Spleen (tissue), 11 donors: ENCODE measurements around the gene EXOSC1. TPM values are rescaled to one million over a fixed set of nuclear protein-coding genes. Genes with fewer than 3 reads are reported as not detected.

ENCODE experiments used
- DNase-seq: peaks from one replicate; pipeline ENCODE4 v3.0.0-alpha.2; 2020
- H3K27ac ChIP-seq, 8 donors: fragments of 200-600 bp; sonication (generic) in 7 of 8; 1 replicate in 4 of 8; 2 replicates in 4 of 8; pipeline versions ENCODE4 v1.5.0 to v1.8.0; 2016 to 2021; ENCODE audit warnings: inconsistent platforms in 4 of 8, mild to moderate bottlenecking in 4 of 8, moderate library complexity in 1 of 8
- H3K27me3 ChIP-seq, 7 donors: fragments of 200-600 bp; sonication (generic) in 6 of 7; replicated peaks in 1 of 7; 1 replicate in 4 of 7; 2 replicates in 3 of 7; pipeline versions ENCODE4 v1.5.0 to v1.8.0; 2016 to 2021; ENCODE audit warnings: inconsistent platforms in 3 of 7, mild to moderate bottlenecking in 1 of 7
- H3K36me3 ChIP-seq, 6 donors: fragments of 200-600 bp; sonication (generic) in 5 of 6; 1 replicate in 4 of 6; 2 replicates in 2 of 6; pipeline versions ENCODE4 v1.5.0 to v1.8.0; 2016 to 2021; ENCODE audit warnings: inconsistent platforms in 2 of 6
- H3K4me1 ChIP-seq, 6 donors: fragments of 200-600 bp; sonication (generic) in 5 of 6; 1 replicate in 3 of 6; 2 replicates in 3 of 6; pipeline versions ENCODE4 v1.5.0 to v1.8.0; 2016 to 2021; ENCODE audit warnings: inconsistent platforms in 3 of 6
- H3K4me3 ChIP-seq, 8 donors: fragments of 200-600 bp; sonication (generic) in 7 of 8; 1 replicate in 4 of 8; 2 replicates in 4 of 8; pipeline versions ENCODE4 v1.5.0 to v1.8.0; 2016 to 2021; ENCODE audit warnings: inconsistent platforms in 4 of 8, mild to moderate bottlenecking in 4 of 8, moderate library complexity in 2 of 8
- H3K9me3 ChIP-seq, 8 donors: fragments of 200-600 bp; sonication (generic) in 7 of 8; 1 replicate in 4 of 8; 2 replicates in 4 of 8; pipeline versions ENCODE4 v1.5.0 to v1.8.0; 2016 to 2021; ENCODE audit warnings: inconsistent platforms in 4 of 8
- POLR2A ChIP-seq, 3 donors: fragments of 450-650 bp; IDR thresholded peaks; one replicate each; pipeline ENCODE4 v1.5.1; 2017; ENCODE audit warnings: antibody characterized with exemption in 3 of 3, mild to moderate bottlenecking in 1 of 3
- POLR2AphosphoS5 ChIP-seq, 3 donors: sonication (generic); formaldehyde crosslinking; IDR thresholded peaks; one replicate each; pipeline ENCODE4 v1.5.1; 2017; ENCODE audit warnings: antibody characterized with exemption in 3 of 3
- WGBS, 5 donors: extraction: QIAGEN DNeasy Blood & Tissue Kit in 3 of 5; methylation state at CpG; one replicate each; pipeline versions ENCODE4 v1.1.5 to v1.1.7; 2013 to 2018; 5-methylcytosine and 5-hydroxymethylcytosine counted together
- intact Hi-C: fragments of 100-400 bp; cut with DNase I; formaldehyde crosslinking; loops from one replicate; pipeline ENCODE4 v1.15.0; 2023; ENCODE audit warnings: low total_unique reads
- polyA plus RNA-seq, 3 donors: library from polyadenylated mRNA; stranded (reverse); fragments of 200-250 nt; gene quantifications; one replicate each; pipeline ENCODE4 v1.2.1, GENCODE V29; 2013
- total RNA-seq, 7 donors: library from RNA; depleted of rRNA in 3 of 7; stranded (reverse); fragments of >200 nt in 3 of 7; fragmentation: NEBNext Ultra II Directional in 4 of 7; extraction: Animal tissue kit (Norgen Biotek cat#: 25700) in 4 of 7; gene quantifications; one replicate each; pipeline versions ENCODE4 v1.1.0 to v1.2.1, GENCODE V29; 2016 to 2021
- TF ChIP-seq, protein P1 (sequence below), 11 experiments: fragments of 200-600 bp in 7 of 11; fragments of 450-650 bp in 4 of 11; sonication (generic) in 4 of 11; IDR thresholded peaks in 8 of 11; conservative IDR thresholded peaks in 3 of 11; 1 replicate in 7 of 11; 2 replicates in 4 of 11; pipeline versions ENCODE4 v1.4.0 to v1.8.0; 2016 to 2021; ENCODE audit warnings: antibody characterized with exemption in 11 of 11, inconsistent platforms in 4 of 11, mild to moderate bottlenecking in 1 of 11
- donor health status: healthy with polysubstance abuse.
- donor health status: DM: no; HTN: no; CAD: no; lungs with moderate emphysema.
- donor health status: DM: no; HTN: no; CAD: no.
- donor health status: Bipolar disorder and iron deficiency.
- donor health status: healthy.
- donor health status: DM: no; HTN: no; CAD: no.
- donor health status: DM: yes; HTN: yes; CAD: no.

EXOSC1 gene
- total and polyA plus RNA-seq, 10 donors: 28.7 to 50.5 (median 37.2) TPM

DNA sequence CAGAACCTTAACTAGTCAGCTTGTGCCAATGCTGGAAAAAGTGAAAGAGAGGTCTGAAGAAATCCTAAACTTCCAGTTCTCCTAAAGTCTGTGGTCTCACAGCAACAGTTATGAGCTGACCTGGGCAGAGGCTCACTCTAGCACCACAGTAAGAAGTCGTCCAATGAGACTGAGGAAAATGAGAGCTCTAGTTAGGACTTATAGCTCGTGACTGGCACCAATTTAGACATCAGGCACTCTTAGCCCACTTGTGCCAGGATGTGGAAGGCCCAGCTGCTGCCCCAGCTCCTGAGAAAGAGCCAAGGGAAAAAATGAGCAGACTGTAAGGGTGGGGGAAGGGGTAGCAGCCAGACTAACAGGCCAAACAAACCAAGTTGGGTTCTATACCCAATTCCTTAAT lies 44.8 kb upstream of the EXOSC1 start:
- H3K27me3 ChIP-seq: no peaks in the 10 kb centered on the region
- WGBS, 5 donors: 63 to 79% (median 69%) methylated on average over 2 of the region's 2 CpGs
- peaks cover 5 to 65% (median 35%) of the 10 kb centered on the region in 6 donors for H3K4me1 ChIP-seq
- no peak overlapping the region for H3K4me3 ChIP-seq
- no peaks in the 10 kb centered on the region for H3K9me3 ChIP-seq
- H3K36me3 ChIP-seq: peaks cover 0 to 31% (median 3%) of the 10 kb centered on the region in 6 donors
- TF ChIP-seq, protein P1, sequence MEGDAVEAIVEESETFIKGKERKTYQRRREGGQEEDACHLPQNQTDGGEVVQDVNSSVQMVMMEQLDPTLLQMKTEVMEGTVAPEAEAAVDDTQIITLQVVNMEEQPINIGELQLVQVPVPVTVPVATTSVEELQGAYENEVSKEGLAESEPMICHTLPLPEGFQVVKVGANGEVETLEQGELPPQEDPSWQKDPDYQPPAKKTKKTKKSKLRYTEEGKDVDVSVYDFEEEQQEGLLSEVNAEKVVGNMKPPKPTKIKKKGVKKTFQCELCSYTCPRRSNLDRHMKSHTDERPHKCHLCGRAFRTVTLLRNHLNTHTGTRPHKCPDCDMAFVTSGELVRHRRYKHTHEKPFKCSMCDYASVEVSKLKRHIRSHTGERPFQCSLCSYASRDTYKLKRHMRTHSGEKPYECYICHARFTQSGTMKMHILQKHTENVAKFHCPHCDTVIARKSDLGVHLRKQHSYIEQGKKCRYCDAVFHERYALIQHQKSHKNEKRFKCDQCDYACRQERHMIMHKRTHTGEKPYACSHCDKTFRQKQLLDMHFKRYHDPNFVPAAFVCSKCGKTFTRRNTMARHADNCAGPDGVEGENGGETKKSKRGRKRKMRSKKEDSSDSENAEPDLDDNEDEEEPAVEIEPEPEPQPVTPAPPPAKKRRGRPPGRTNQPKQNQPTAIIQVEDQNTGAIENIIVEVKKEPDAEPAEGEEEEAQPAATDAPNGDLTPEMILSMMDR (IDR thresholded peaks at IDR 0.05 in 8 of 11, conservative IDR thresholded peaks at IDR 0.05 in 3 of 11): no peak
- TF ChIP-seq POLR2AphosphoS5 (IDR thresholded peaks at IDR 0.05) (no peak), POLR2A (IDR thresholded peaks at IDR 0.05) (no peak)
- no peak for DNase-seq
- no peak overlapping the region for H3K27ac ChIP-seq
- intact Hi-C loops: no loop called here

DNA sequence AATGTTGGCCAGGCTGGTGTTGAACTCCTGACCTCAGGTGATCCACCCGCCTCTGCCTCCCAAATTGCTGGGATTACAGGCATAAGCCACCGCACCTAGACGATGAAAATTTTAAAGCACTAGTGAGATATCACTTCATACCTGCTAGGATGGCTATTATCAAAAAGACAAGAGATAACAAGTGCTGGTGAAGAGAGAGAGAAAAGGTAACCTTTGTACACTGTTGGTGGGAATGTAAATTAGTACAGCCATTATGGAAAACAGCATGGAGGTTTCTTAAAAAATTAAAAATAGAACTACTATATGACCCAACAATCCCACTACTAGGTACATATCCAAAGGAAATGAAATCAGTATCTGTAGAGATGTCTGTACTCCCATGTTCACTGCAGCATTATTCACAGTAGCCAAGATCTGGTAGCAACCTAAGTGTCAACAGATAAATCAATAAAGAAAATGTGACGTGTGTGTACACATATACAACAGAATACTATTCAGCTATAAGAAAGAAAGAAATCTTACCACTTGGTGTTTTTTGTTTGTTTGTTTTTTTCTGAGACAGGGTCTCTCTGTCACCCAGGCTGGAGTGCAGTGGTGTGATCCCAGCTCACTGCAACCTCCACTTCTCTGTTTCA lies 40.0 kb upstream of the EXOSC1 start:
- Histone ChIP-seq H3K27me3 (no peaks in the 10 kb centered on the region), H3K4me1 (peaks cover 0 to 43% (median 18%) of the 10 kb centered on the region in 6 donors), H3K4me3 (no peak overlapping the region), H3K36me3 (peaks cover 0 to 58% (median 18%) of the 10 kb centered on the region in 6 donors), H3K9me3 (no peaks in the 10 kb centered on the region), H3K27ac (no peak overlapping the region)
- intact Hi-C loops: no loop called here
- 92 to 98% (median 94%) methylated on average over 4 of the region's 4 CpGs for WGBS, 5 donors
- no peak for TF ChIP-seq POLR2A (IDR thresholded peaks at IDR 0.05)
- TF ChIP-seq POLR2AphosphoS5 (IDR thresholded peaks at IDR 0.05): no peak
- TF ChIP-seq, protein P1 (IDR thresholded peaks at IDR 0.05 in 8 of 11, conservative IDR thresholded peaks at IDR 0.05 in 3 of 11): no peak
- no peak for DNase-seq

GRCh38 chr10:97483921-97484320 lies 38.1 kb upstream of the EXOSC1 start:
- TF ChIP-seq POLR2A (IDR thresholded peaks at IDR 0.05) (no peak), POLR2AphosphoS5 (IDR thresholded peaks at IDR 0.05) (no peak)
- TF ChIP-seq, protein P1 (IDR thresholded peaks at IDR 0.05 in 8 of 11, conservative IDR thresholded peaks at IDR 0.05 in 3 of 11): no peak
- Histone ChIP-seq H3K4me1 (peaks cover 0 to 26% (median 8%) of the 10 kb centered on the region in 6 donors), H3K27ac (peak overlapping the region in 3 of 8 donors; percentile 18 to 37 (median 23)), H3K27me3 (no peaks in the 10 kb centered on the region), H3K36me3 (peaks cover 0 to 76% (median 36%) of the 10 kb centered on the region in 6 donors), H3K4me3 (no peak overlapping the region), H3K9me3 (no peaks in the 10 kb centered on the region)
- intact Hi-C loops: no loop called here
- no peak for DNase-seq
- WGBS, 5 donors: 96 to 100% (median 98%) methylated on average over 1 of the region's 1 CpG

DNA sequence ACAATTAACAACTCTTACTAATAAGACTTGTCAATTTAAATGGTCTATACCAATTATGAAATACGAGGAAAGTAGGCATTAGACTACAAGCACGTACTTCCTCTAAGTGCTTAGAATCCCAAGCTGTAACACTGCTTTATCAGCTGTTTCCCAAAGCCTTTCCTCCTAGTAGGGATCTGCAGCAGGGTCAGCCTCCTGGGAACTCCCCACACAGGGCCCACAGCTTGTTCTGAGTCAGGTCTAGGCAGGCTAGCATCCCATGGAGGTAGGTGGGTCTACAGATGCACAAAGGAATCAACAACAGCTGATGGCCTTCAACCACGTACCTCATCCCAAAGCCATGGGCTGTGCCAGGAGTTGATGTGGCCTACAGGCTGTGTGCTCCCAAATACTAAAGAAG lies 37.7 kb upstream of the EXOSC1 start:
- peaks cover 0 to 22% (median 6%) of the 10 kb centered on the region in 6 donors for H3K4me1 ChIP-seq
- peaks cover 0 to 81% (median 40%) of the 10 kb centered on the region in 6 donors for H3K36me3 ChIP-seq
- intact Hi-C loops: no loop called here
- WGBS, 5 donors: 55 to 79% (median 62%) methylated on average over 3 of the region's 3 CpGs
- peak overlapping the region in 3 of 8 donors; percentile 18 to 37 (median 23) for H3K27ac ChIP-seq
- no peaks in the 10 kb centered on the region for H3K27me3 ChIP-seq
- no peak for DNase-seq
- H3K4me3 ChIP-seq: no peak overlapping the region
- no peaks in the 10 kb centered on the region for H3K9me3 ChIP-seq
- TF ChIP-seq, protein P1 (IDR thresholded peaks at IDR 0.05 in 8 of 11, conservative IDR thresholded peaks at IDR 0.05 in 3 of 11): no peak
- TF ChIP-seq POLR2A (IDR thresholded peaks at IDR 0.05) (no peak), POLR2AphosphoS5 (IDR thresholded peaks at IDR 0.05) (no peak)
